GM13976 (cell line): Measurements from ENCODE around the gene ZNF101.
"Not testable (repeated sequence)": the region's sequence is repeated elsewhere in the genome, so short reads cannot be mapped to it uniquely, and the experiment has no call there.

Experiments used
- DNase-seq: peaks from one replicate; pipeline ENCODE4 v3.0.0; 2012; ENCODE audit warnings: low spot score
- CTCF ChIP-seq: IDR thresholded peaks from 2 replicates; pipeline ENCODE4 v1.5.1; 2012; ENCODE audit warnings: borderline replicate concordance, mild to moderate bottlenecking; ENCODE audit not compliant: insufficient read depth; ENCODE audit errors: extremely low read depth, missing control alignments, control extremely low read depth
- in situ Hi-C: fragments of 300-500 bp; cut with MboI; formaldehyde crosslinking; loops from one replicate; pipeline ENCODE4 v1.12.0; 2022; ENCODE audit warnings: low sequenced_read_pairs, mixed read lengths, inconsistent platforms; ENCODE audit not compliant: unreplicated experiment

Gene ZNF101

GRCh38 chr19:19662871-19663255 is 5.8 kb upstream of the ZNF101 start:
- no peak for TF ChIP-seq CTCF
- in situ Hi-C loops: no loop called here
- no peak for DNase-seq

- in situ Hi-C loops: no loop called here
Observed at GRCh38 chr19:19663256-19664120, 5.2 kb upstream of the ZNF101 start, which contains the start of gene ATP13A1. Gene ATP13A1, minus strand, starts transcription at chr19:19663676. Its CDS starts 10 bp downstream, at chr19:19663666.

GRCh38 chr19:19665420-19665948 is 3.2 kb upstream of the ZNF101 start:
- DNase-seq, in situ Hi-C loops: not testable (repeated sequence)

More at GRCh38 chr19:19663256-19664120, 5.2 kb upstream of the ZNF101 start, which contains the start of gene ATP13A1:
- DNase-seq: peak; percentile 90
- no peak for TF ChIP-seq CTCF

- in situ Hi-C loops: no loop called here
- no peak for TF ChIP-seq CTCF
- DNase-seq: no peak
Observed at GRCh38 chr19:19670070-19670551, 1.5 kb downstream of the ZNF101 start.

- in situ Hi-C loops: no loop called here
- DNase-seq: no peak
- TF ChIP-seq CTCF: no peak
Observed at GRCh38 chr19:19672816-19673215, 4.2 kb downstream of the ZNF101 start.

GRCh38 chr19:19674315-19674714 is 5.7 kb downstream of the ZNF101 start:
- in situ Hi-C loops: no loop called here
- TF ChIP-seq CTCF: no peak
- no peak for DNase-seq

GRCh38 chr19:19677579-19677978 is 8.9 kb downstream of the ZNF101 start:
- in situ Hi-C loops: no loop called here
- no peak for DNase-seq
- TF ChIP-seq CTCF: no peak
